ENCODE results near the gene PBX1.

PBX1 gene

DNA sequence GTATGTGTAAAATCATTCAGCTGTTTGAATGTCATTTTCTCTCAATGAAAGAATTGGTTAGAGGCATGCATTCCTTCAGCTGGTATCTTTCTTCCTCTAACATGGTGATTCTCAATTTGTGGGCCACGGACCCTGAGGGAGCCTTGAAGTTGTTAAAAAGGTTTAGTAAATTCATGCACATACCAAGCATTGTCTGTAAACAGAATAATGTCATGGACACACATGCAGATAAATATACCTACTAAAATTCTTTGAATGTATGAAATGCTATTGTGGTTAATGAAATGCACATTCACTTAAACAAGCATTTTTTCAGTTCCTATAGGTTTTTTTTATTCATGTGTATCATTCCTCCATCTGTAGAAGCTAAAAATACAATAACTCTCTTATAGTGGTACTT, 65.4 kb downstream of the PBX1 start:
- DNase-seq (ENCODE audit: low read depth) = no peak
- TF ChIP-seq CTCF (IDR thresholded peaks at IDR 0.05; ENCODE audit: insufficient read depth, low read depth, low read length, missing control alignments) = no peak
- no peak overlapping the region for H3K4me3 ChIP-seq (ENCODE audit: low read depth, low read length)

DNA sequence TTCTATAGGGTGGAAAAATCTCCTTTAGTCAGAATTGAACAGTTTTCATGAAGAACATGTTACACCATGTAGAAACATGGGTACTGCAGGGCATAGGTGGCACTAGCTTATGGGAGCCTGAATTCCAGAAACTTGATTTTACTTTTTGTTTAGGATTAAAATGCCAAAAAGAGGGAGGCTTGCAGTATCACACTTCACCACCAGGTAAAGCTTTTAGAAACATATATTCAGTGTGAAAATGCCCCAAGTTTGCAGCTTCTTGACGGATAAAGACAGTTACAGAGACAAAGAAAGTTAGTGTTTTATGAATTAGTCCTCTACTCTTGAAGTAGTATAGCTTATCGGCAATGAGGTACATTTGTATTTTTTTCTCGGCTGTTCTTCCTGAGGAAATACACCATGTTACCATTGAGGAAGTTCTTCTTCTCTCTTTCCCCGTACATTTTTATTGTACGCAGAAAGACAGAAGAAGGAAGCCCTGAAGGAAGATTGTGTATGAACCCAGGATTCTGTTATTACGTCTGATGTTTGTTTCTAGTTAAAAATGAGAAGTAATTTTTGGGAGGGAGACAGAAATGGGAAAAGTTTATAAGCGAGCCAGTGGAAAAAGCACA, 66.1 kb downstream of the PBX1 start:
- no peak for TF ChIP-seq CTCF (IDR thresholded peaks at IDR 0.05; ENCODE audit: insufficient read depth, low read depth, low read length, missing control alignments)
- DNase-seq (ENCODE audit: low read depth) = no peak
- H3K4me3 ChIP-seq (ENCODE audit: low read depth, low read length) = no peak overlapping the region

GRCh38 chr1:164628772-164629171, 69.8 kb downstream of the PBX1 start:
- no peak for DNase-seq (ENCODE audit: low read depth)

GRCh38 chr1:164629971-164630370, 71.0 kb downstream of the PBX1 start:
- no peak overlapping the region for H3K4me3 ChIP-seq (ENCODE audit: low read depth, low read length)
- no peak for TF ChIP-seq CTCF (IDR thresholded peaks at IDR 0.05; ENCODE audit: insufficient read depth, low read depth, low read length, missing control alignments)
- no peak for DNase-seq (ENCODE audit: low read depth)

More at GRCh38 chr1:164628772-164629171, 69.8 kb downstream of the PBX1 start:
- H3K4me3 ChIP-seq (ENCODE audit: low read depth, low read length) = no peak overlapping the region
- no peak for TF ChIP-seq CTCF (IDR thresholded peaks at IDR 0.05; ENCODE audit: insufficient read depth, low read depth, low read length, missing control alignments)

GRCh38 chr1:164630626-164631396, 71.8 kb downstream of the PBX1 start:
- TF ChIP-seq CTCF (IDR thresholded peaks at IDR 0.05; ENCODE audit: insufficient read depth, low read depth, low read length, missing control alignments) = no peak
- no peak for DNase-seq (ENCODE audit: low read depth)
- H3K4me3 ChIP-seq (ENCODE audit: low read depth, low read length) = no peak overlapping the region

DNA sequence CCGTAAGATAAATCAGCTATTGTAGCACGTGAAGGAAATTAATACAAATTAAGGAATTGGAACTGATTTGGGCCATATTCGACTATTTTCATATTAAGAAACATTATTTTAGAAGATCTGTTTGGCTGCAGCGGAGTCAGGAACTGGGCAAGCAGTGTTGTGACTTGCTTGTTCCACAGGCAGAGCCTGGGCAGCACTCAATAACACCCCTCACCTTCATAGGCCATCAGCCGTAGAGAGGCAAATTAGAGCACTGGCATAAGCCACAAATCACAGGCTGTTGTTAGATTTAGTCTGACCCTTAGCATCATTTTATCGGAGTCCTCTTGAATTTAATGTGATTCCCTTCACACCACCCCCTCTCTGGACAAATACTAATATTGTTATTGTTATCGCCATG, 72.8 kb downstream of the PBX1 start:
- no peak overlapping the region for H3K4me3 ChIP-seq (ENCODE audit: low read depth, low read length)
- no peak for TF ChIP-seq CTCF (IDR thresholded peaks at IDR 0.05; ENCODE audit: insufficient read depth, low read depth, low read length, missing control alignments)
- DNase-seq (ENCODE audit: low read depth) = no peak

Measured in GM12865 (cell line).